HG02642 (cell line): ENCODE results near the gene LUZP2.

ENCODE experiments used
- ATAC-seq: cut with Tn5 transposase; IDR thresholded peaks from one replicate; pipeline ENCODE4 v1.9.1; 2021; ENCODE audit warnings: mild to moderate bottlenecking; ENCODE audit not compliant: unreplicated experiment, poor library complexity

The LUZP2 gene

DNA sequence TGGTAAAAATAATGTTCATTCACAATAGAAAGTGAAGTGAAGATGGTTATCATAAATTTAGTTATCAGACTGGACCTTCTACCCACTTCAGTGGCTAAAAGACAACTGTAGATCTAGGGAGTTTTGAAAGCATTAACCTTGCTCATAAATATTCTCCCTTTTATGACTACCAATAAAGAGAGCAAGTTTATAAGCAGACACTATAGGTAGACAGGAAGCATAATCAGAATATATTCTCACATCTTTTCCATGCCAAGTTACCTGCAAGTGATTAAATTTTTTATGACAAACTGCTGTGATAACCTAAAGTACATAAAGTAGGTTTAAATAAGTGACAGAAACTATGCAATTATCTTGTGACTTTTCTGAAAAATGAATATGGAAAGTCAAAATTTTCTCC is 62.5 kb downstream of the LUZP2 start:
- ATAC-seq, result no peak

DNA sequence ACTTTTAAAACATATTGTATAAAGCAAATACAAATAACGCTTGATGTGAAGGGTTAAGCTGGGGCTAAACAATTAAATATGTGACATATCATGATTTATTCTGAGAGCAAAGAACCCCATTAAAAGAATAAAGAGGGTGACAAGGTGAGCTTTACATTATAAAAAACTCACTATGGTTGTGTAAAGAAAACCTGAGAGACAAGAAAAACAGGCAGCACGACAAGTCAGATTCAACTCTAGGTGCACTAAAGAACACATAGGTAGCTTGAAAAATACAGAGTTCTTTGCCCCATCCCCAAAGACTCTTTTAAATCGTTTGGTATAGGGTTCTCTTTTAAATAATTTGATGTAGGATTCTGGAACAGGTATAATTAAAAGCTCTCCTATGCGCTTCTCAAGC is 63.5 kb downstream of the LUZP2 start:
- ATAC-seq, result no peak

DNA sequence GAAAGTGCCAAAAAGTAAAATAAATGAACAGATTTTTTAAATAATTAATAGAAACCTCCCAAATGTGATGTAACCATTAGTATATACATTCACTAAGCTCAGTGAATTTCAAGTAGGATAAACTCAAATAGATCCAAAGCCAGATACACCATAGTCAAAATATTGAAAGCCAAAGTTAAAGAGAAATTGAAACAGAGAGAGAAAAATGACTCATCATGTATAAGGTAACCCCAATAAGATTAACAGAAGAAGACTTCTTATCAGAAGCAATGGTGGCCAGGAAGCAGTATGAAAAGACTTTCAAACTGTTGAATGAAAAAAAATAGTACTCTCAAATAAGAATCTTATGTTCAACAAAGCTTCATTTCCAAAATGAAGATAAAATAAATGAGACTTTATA is 70.5 kb downstream of the LUZP2 start:
- no peak for ATAC-seq

DNA sequence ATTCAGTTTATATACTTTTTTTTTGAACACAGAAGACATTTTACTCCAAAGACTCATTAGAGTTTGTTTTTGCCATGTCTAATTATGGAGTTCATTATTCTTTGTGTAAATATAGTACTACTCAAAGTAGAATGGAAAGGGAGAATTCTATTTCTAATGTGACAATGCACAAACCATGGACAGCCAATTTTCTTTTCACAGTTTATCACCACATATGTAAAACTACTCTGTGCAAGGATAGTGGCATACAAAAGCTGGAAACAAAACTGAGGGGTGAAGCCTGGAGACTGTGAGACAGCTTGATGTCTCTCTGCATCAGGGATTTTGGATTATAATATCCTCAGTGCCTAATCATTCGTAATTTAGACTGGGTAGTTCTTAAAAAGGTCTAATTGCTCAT is 75.5 kb downstream of the LUZP2 start:
- no peak for ATAC-seq

DNA sequence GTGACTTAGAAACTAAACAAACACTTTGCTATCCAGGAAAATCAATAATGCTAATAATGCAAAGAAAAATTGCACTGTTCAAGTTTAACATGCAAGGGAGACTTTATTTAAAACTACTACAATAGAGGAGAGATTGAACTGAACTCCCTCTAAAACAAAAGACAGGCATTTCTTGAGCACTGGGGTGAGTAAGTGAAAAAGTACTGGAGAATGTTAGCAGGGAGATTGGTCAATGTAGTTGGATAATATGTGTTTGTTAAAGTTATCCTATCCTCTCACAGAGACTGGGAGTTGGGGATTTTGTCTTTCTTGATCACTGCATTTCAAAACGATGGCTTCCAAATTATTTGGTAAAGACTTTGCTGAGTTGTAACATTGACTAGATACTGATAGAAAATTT is 77.6 kb downstream of the LUZP2 start:
- ATAC-seq, result no peak

DNA sequence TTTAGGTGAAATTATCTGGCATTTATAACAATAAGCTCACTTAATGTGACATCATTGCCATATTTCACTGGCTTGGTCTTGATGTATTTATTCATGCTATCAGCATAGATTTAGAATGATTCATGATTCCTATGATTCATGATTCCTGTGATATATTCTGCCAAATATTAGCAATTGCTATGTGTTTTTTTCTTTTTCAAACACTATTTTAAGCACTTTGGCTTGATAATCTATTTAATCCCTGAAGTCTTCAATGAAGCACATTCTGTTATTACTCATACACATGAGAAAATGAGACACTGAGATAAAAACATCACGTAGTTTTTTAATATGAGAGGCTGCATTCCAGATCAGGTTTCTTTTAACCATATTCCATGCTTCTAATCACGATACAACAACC is 78.5 kb downstream of the LUZP2 start:
- ATAC-seq, result no peak

DNA sequence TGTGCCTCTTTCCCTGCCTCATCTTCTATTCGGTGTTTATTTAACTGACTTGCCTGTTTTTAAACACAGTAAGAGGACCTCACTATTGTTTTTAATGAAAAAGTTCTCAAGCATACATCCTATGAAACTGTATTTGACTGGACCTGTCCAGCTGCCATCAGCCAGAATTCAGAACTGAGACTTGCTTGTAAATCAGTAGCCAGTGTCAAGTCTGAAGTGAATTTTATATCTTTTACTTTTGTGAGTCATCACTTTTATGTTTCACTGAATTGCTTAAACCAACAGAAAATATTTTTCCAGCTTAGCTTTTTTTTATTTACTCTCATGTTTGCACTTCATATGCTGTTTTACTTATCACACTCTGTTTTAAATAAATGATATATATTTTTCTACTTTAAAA is 88.3 kb downstream of the LUZP2 start:
- no peak for ATAC-seq

DNA sequence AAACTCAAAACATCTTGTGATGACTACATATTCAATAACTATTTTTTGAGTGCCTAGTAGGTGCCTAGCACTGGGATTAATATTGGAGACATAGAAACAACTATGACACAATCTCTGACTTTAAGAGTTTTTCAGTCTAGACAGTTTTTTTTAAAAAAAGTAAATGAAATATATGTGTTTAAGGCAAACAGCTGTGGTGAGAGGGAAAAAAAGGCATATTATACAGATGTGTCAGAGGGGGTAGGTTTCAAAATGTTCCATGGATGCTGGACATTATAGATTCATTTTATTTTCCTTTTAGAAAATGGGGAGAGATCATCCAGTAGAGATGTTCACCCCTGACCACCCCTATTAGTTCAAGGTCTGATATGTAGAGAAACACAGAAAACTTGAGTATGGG is 90.8 kb downstream of the LUZP2 start:
- no peak for ATAC-seq

DNA sequence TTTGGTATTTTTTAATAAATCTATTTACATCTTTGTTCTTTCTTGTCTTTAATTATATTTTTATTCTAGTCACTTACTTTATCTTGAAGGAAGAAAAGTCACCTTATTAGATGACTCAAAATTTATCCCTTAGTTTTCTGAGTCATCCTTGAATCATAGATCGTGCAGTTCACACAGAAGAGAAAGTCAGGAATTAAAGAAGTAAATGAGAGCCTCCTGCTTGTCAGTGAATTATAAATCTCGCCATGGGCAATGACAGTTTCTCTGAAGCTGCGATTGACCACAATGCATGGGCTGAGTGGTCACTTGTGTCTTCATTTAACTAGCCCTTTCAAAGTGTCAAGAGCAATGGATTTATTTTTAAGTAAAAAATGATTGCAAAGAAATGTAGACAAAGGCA is 91.2 kb downstream of the LUZP2 start:
- no peak for ATAC-seq

DNA sequence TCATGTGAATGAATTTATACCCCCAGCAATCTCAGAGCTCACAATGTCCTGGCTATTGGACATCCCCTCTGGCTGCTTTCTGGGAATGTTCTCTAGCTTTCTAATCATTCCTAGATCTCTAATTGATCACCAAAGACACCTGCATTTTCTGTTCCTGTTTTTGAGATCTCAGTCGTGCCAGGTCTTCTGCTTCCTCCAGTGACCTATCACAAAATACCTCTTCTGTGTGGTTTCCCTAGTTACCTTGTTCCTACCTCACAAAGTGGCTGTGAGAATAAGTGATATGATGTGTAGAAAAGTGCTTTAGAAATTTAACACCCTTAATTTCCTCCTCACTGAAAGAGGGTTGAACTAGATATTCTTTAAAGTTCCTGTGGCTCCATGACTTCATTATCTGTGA is 92.2 kb downstream of the LUZP2 start:
- no peak for ATAC-seq

DNA sequence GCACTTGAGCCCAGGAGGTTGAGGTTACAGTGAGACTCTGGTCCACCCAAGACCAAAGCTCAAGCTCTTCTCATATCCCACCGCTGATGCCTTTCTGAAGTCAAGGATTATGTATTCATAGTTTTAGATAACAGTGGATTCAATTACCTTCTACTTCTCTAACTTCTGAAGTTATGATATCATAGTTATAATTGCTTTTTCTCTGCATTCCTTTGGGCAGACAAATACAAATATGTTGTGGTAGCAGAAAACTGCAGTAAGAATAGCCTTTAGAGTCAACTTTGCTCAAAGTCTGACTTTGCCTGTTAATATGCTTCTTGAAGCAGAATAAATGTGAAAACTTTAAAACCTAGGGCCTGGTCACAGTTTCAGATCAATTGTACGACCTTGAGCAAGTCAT is 94.4 kb downstream of the LUZP2 start:
- no peak for ATAC-seq

DNA sequence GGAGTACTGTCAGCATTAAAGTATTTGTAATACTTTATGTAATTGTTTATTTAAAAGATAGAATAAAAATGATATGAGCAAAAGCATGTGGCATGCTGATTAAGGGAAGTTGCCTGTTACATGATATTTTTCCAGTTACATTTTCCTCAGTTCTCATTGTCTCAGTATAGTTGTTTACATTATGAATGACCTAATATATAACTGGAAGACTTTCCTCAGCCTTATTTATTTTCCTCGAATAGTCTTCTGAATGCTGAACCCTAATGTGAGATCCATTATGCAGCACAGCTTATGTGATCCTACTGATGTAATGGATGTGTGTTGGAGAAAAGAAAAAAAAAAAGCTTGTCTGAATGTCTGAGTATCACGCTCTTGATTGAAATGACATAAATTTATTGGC is 95.5 kb downstream of the LUZP2 start:
- no peak for ATAC-seq

DNA sequence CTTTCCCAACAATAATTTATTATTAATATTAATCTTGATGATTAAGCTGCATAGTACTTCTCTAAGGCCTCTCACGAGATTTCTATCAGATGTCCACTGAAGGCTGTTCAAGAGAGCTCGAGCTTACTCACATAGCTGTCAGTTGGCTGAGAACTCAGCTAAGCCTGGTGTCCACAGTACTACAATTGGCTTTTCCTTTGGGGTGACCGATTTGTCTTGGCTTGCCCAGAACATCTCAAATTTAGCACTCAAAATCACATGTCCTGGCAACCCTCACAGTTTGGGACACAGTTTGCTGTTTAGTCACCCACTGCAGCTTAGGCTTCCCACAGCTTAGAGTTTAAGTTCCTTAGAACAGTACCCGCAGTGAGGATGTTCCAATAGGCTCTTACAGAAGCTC is 96.5 kb downstream of the LUZP2 start:
- no peak for ATAC-seq

DNA sequence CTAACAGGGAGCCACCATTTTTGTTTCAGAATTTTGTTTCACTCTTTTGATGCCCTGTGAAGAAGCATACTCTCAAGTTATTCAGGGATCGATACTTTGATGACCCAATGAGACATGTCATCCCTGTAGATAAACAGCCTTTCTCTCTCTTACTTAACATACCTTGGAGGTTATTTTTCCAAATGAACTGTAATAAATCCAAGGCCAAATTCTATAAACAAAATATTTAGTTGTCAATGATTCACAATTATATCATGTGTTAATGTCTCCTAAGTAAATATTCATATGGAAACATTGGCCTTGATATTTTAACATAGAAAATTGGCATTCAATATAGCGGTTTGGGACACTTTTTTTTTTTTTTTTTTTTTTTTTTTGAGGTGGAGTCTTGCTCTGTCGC is 97.5 kb downstream of the LUZP2 start:
- ATAC-seq, result no peak

DNA sequence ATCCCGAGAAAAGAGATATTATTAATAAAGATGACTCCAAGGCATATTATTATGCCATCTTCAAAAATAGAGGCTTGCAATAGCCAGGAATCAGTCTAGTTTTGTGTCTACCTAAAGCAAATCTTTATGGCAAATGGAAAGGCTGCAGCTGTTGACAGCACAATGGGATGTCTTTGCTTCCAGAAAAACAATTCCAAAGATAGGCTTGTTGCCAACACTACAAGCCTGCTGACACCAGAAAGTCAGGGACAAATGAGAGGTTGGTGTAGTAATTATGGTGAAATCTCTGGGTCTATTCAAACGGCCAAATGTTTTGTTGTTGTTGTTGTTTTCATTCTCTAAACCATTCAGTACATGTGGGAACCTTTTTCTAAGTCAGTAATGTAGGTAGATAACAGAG is 101.8 kb downstream of the LUZP2 start:
- ATAC-seq, result no peak

DNA sequence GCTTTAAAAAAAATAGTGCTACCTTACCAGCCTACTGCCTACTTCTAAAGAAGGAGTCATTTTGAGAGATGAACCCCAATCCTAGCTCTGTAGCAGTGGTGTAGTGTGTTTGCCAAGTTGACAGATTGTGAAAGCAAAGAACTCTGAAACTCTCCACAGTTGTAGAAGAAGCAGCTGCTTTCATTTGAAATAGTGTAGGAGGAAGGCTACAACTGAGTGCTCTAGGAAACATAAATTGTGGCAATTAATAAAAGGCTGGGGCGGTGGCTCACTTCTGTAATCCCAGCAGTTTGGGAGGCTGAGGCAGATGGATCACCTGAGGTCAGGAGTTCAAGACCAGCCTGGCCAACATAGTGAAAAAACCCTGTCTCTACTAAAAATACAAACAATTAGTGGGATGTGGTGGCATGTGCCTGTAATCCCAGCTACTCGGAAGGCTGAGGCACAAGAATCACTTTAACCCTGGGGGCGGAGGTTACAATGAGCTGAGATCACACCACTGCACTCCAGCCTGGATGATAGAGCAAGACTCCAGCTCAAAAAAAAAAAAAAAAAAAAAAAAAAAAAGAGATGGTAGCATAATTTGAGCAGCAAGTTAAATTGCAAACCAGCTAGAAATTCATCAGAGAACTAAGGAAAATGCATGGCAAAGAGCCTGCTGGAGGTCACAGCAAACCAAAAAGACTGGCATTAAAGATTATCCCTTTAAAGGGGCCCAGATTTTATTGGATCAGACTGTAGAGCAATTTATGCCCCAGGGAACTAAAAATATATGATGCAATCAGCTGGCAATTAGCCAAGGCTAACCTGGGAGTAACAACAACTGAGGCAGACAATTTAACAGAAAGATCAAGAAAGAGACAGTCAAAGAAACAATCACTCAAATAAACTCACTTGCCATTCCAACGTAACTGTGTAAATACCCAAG is 112.6 kb downstream of the LUZP2 start:
- no peak for ATAC-seq

DNA sequence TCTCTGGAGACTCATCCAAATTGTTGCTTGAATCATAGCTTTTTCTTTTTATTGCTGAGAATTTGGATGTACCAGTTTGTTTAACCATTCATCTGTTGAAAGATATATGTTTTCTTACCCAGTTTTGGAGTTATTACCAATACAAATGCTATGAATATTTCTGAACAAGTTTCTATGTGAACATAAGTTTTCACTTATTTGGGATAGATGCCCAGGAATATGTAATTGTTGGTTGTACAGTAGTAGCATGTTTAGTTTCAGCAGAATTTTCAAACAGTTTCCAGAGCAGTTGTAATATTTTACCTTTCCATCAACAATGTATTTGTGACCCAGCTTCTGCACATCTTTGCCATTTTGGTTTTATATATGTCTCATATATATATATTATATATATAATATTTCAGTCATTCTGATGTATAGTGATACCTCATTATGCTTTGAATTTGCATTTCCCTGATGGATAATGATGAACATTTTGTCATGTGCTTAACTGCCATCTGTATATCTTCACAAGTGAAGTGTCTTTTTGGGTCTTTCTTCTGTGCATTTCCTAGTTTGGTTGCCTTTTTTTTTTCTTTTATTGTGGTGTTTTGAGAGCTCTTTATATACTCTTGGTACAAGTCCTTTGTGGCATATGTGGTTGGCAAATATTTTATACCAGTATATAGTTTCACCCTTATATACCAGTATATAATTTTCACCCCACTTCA is 118.8 kb downstream of the LUZP2 start:
- ATAC-seq, result no peak

DNA sequence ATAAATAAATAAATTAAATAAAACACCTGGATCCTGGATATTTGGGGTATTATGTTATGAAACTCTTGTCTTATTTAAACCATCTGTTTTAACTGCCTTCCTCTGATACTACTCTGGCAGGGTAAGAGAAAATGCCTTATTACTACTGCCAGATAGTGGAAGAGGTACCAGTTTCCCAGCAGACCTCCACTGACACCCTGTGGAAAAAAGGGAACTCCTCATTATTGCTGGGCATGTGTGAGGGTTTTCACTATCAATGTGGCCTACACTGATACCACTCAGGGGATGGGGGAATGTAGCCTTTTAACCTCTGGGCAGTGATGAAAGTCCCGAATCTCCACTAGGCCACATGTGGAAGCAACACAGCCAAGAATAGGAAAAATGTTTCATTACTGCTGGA is 121.0 kb downstream of the LUZP2 start:
- ATAC-seq, result no peak

DNA sequence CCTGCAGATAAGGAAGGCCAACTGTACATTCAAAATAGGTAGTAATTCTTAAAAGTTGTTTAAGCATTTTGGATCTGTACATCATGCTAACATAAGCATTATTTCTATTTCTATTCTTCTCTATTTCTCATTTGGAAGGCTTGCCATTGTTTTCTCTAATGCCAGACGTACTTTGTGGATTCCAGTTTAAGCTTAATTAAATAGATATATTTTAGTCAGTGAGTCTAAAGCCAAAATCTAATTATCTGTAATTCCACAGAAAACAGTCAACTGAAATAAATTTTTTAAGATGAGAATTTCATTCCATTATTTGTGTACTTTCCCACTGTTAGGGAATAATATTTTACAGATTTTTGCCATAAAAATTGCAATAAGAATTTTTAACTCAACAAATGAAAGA is 123.0 kb downstream of the LUZP2 start:
- no peak for ATAC-seq

DNA sequence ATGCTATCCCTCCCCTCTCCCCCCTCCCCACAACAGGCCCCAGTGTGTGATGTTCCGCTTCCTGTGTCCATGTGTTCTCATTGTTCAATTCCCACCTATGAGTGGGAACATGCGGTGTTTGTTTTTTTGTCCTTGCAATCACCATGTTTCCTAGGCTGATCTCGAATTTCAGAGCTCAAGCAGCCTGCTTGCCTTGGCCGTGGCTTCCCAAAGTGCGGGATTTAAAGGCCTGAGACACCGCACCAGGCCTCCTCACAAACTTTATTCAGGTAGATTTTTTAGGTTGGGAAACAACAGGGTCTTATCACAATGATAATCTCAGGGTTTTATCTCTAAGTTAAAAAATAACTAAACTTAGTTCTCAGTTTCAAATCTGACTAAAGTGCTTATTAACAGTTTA is 125.4 kb downstream of the LUZP2 start:
- ATAC-seq, result no peak

DNA sequence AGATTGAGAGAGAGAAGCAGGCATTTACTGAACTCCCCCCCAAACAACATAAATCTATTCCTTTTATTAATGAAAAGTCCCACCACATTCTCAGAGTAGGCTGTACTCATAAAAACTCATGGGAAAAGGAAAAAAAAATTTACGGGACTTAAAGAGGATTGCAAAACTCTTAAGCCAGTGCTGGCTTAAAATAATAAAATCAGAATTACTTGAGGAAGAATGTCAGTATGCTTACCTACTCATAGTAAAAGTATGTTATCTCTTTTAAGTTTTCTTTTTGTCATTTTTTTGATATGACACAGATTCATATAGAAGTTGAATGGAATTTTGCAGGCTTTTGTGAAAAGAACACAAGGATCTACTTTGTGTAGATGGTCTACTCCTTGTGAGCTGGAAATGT is 126.3 kb downstream of the LUZP2 start:
- ATAC-seq, result no peak

DNA sequence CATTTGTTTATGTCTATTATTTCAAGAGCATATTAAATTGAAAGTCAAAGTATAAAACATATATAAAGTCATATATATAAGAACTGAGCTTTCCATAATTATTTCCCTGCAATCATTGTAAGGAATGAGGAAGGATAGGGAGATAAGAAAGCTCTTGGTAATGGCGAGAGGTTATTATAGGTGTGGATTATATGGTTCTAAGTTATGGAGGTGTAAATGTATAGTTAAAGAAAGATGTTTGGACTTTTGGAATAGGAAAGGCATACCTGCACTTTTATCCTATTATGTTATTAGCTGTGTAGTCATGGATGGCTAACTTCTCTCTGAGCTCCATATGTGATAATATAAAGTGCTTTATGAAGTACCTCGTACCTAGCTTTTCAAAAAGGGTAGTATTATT is 127.6 kb downstream of the LUZP2 start:
- ATAC-seq, result no peak
